Cardiac muscle cell (in vitro differentiated cells and primary cell): ENCODE measurements around the gene ZNF202. TPM values are rescaled to one million over a fixed set of nuclear protein-coding genes. Genes with fewer than 3 reads are reported as not detected.
"Not testable (repeated sequence)": the region's sequence is repeated elsewhere in the genome, so short reads cannot be mapped to it uniquely, and the experiment has no call there.

ENCODE experiments used
- DNase-seq, 2 donors: peaks; one replicate each; pipeline versions ENCODE4 v3.0.0 to v3.0.0-alpha.2; 2010 to 2017; ENCODE audit warnings: low read depth in 1 of 2, low spot score in 1 of 2
- H3K27ac ChIP-seq: fragments of 200-600 bp; sonication (generic); 2 replicates; pipeline ENCODE4 v1.5.1; 2016
- H3K27me3 ChIP-seq: fragments of 200-600 bp; sonication (generic); 2 replicates; pipeline ENCODE4 v1.6.0; 2016; ENCODE audit warnings: control low read depth
- H3K36me3 ChIP-seq: fragments of 200-600 bp; sonication (generic); 2 replicates; pipeline ENCODE4 v1.5.1; 2016; ENCODE audit warnings: control low read depth
- H3K4me1 ChIP-seq: fragments of 200-600 bp; sonication (generic); 2 replicates; pipeline ENCODE4 v1.8.1; 2017; ENCODE audit warnings: low read depth, mild to moderate bottlenecking, mixed run types
- H3K4me3 ChIP-seq: fragments of 200-600 bp; sonication (generic); 2 replicates; pipeline ENCODE4 v1.5.1; 2016; ENCODE audit warnings: mild to moderate bottlenecking
- H3K9me3 ChIP-seq: fragments of 200-600 bp; sonication (generic); 2 replicates; pipeline ENCODE4 v1.5.1; 2017; ENCODE audit warnings: low read depth, mild to moderate bottlenecking, control low read depth
- polyA plus RNA-seq: library from polyadenylated mRNA; unstranded; fragments of >200 nt; fragmentation: Nextera tagmentation; extraction: Ambion mirVana; gene quantifications from 2 replicates; pipeline ENCODE4 v1.2.1, GENCODE V29; 2016
- total RNA-seq: library from RNA; depleted of rRNA; stranded (reverse); fragments of >200 nt; gene quantifications from 2 replicates; pipeline ENCODE4 v1.2.3, GENCODE V29; 2016
- TF ChIP-seq, protein P1 (sequence below): IDR thresholded peaks from 2 replicates; pipeline ENCODE4 v1.5.1; 2012; ENCODE audit warnings: low read depth, mild to moderate bottlenecking, low read length

Gene ZNF202
- total and polyA plus RNA-seq, 2 experiments from 2014 or later, result 4.8 to 12.0 TPM

DNA sequence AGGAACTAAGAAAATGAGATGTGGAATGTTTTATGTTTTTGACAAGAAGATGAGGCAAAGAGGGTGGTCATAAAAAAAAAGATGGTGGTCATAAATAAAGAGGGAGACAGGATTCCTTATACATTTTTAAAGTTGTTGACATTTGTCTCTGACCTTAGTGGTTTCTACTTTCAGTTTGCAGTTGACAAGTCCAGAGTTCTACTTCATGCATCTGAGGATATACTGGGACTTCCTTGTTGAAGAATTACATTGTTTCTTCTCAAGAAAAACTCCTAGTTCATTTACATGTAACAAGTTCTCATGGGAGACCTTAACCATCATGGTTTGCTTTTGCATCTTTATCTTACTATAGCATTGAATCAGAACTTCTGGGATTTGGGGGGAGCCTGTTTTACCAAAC, 11.7 kb upstream of the ZNF202 start:
- no peaks in the 10 kb centered on the region for H3K27me3 ChIP-seq
- H3K36me3 ChIP-seq, result no peaks in the 10 kb centered on the region
- no peak for DNase-seq
- H3K4me3 ChIP-seq, result no peak overlapping the region
- TF ChIP-seq, protein P1, sequence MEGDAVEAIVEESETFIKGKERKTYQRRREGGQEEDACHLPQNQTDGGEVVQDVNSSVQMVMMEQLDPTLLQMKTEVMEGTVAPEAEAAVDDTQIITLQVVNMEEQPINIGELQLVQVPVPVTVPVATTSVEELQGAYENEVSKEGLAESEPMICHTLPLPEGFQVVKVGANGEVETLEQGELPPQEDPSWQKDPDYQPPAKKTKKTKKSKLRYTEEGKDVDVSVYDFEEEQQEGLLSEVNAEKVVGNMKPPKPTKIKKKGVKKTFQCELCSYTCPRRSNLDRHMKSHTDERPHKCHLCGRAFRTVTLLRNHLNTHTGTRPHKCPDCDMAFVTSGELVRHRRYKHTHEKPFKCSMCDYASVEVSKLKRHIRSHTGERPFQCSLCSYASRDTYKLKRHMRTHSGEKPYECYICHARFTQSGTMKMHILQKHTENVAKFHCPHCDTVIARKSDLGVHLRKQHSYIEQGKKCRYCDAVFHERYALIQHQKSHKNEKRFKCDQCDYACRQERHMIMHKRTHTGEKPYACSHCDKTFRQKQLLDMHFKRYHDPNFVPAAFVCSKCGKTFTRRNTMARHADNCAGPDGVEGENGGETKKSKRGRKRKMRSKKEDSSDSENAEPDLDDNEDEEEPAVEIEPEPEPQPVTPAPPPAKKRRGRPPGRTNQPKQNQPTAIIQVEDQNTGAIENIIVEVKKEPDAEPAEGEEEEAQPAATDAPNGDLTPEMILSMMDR, result no peak
- H3K4me1 ChIP-seq, result no peaks in the 10 kb centered on the region
- H3K9me3 ChIP-seq, result no peaks in the 10 kb centered on the region
- no peak overlapping the region for H3K27ac ChIP-seq

DNA sequence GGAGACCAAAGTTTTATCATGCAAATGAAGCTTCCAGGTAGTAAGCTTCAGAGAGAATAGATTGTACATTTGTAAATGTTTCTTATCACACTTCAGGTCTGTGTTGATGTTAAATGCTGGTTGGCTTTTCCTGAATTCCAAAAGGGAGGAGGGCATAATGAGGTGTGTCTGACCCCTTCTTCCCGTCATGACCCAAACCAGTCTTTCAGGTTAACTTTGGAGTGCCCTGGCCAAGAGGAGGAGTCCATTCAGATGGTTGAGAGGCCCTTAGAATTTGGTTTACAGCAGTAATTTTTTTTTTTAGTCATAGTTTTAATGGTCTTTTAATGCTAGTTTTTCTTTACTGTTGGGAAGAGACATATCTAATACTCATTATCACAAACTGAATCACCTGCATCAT, 10.3 kb upstream of the ZNF202 start:
- H3K9me3 ChIP-seq, result no peaks in the 10 kb centered on the region
- no peaks in the 10 kb centered on the region for H3K36me3 ChIP-seq
- no peak overlapping the region for H3K27ac ChIP-seq
- H3K4me3 ChIP-seq, result no peak overlapping the region
- no peaks in the 10 kb centered on the region for H3K4me1 ChIP-seq
- DNase-seq, result no peak
- H3K27me3 ChIP-seq, result no peaks in the 10 kb centered on the region
- TF ChIP-seq, protein P1, result no peak

DNA sequence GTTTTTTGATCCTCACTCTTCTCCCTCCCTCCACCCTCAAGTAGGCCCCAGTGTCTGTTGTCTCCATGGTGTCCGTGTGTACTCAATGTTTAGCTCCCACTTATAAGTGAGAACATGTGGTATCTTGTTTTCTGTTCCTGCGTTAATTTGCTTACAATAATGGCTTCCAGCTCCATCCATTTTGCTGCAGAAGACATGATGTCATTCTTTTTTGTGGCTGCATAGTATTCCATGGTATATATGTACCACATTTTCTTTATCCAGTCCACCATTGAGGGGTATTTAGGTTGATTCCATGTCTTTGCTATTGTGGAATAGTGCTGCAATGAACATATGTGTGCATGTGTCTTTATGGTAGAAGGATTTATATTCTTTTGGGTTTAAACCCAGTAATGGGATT, 6.9 kb upstream of the ZNF202 start:
- not testable (repeated sequence) for H3K4me3 ChIP-seq, H3K36me3 ChIP-seq, H3K4me1 ChIP-seq, H3K27ac ChIP-seq, H3K27me3 ChIP-seq, DNase-seq, H3K9me3 ChIP-seq

DNA sequence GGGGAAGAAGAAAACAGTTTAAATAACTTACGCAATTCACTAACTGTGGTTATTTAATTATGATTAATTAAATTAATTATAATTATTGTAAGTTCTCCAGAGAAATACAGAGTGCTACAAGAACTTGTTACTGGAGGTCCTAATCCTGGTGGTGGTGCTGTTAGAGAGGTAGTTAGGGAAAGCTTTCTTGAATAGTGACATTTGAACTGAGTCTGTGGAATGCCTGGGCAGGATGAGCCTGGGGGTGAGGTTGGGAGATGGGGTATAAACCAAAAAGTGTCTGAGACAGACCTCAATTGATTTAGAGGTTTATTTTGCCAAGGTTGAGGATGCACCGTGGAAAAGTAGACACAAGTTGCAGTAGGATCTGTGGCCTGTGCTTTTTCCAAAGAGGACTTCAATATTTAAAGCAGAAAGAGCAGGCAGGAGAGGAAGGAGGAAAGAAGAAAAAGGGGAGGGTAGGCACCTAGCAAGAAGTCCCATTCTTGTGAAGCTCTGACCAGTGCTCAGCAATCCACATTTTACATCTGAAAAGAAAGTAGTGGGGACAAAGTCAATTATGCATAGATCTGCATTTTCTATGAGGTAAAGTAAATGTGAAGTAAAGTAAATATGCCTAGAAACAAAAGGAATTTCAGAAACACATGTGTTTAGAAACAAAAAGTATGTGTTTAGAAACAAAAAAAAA, 4.4 kb upstream of the ZNF202 start:
- Histone ChIP-seq H3K36me3 (no peaks in the 10 kb centered on the region), H3K27ac (no peak overlapping the region), H3K4me3 (no peak overlapping the region), H3K27me3 (no peaks in the 10 kb centered on the region), H3K4me1 (peaks cover 6% of the 10 kb centered on the region), H3K9me3 (no peaks in the 10 kb centered on the region)
- no peak for DNase-seq
- TF ChIP-seq, protein P1, result no peak

DNA sequence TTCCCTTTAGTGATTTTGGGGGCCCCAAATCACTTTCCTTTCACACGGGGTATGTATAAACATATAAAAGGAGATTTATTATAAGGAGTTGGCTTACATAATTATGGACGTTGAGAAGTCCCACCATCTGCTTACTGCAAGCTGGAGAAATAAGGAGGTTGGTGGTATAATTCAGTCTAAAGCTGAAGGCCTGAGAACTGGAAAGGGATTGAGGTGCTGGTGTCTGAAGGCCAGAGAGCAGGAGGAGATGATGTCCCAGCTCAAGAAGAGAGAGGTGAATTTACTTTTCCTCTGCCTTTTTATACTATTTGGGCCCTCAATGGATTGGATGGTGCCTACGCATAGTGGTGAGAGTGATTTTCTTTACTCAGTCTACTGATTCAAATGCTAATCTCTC, 1.3 kb upstream of the ZNF202 start:
- Histone ChIP-seq H3K4me1 (peaks cover 12% of the 10 kb centered on the region), H3K27me3 (no peaks in the 10 kb centered on the region), H3K9me3 (no peaks in the 10 kb centered on the region), H3K4me3 (peak overlapping the region; percentile 99), H3K27ac (peak overlapping the region; percentile 61), H3K36me3 (no peaks in the 10 kb centered on the region)
- TF ChIP-seq, protein P1, result no peak
- DNase-seq, result no peak

GRCh38 chr11:123742031-123742723, 717 bp upstream of the ZNF202 start:
- TF ChIP-seq, protein P1, result no peak
- H3K4me3 ChIP-seq, result peak overlapping the region; percentile 99
- peak overlapping the region; percentile 61 for H3K27ac ChIP-seq
- peak; percentile 9 to 14 for DNase-seq
- no peaks in the 10 kb centered on the region for H3K36me3 ChIP-seq
- peaks cover 12% of the 10 kb centered on the region for H3K4me1 ChIP-seq
- H3K27me3 ChIP-seq, result no peaks in the 10 kb centered on the region
- no peaks in the 10 kb centered on the region for H3K9me3 ChIP-seq
